D721Med (cell line): ENCODE results near the gene SGCD.
"Not testable (repeated sequence)": the region's sequence is repeated elsewhere in the genome, so short reads cannot be mapped to it uniquely, and the experiment has no call there.

Experiments used
- DNase-seq: peaks from one replicate; pipeline ENCODE4 v3.0.0; 2011; ENCODE audit warnings: low spot score; ENCODE audit not compliant: insufficient read length
- FAIRE-seq: peaks from 2 replicates; lab custom pipeline; 2011; peaks lifted over from hg19 to GRCh38; lab: Jason Lieb, UNC
- CTCF ChIP-seq: IDR thresholded peaks from 2 replicates; pipeline ENCODE4 v1.5.1; 2012; ENCODE audit warnings: mild to moderate bottlenecking, control low read depth; ENCODE audit not compliant: insufficient read depth; ENCODE audit errors: missing control alignments

SGCD gene

GRCh38 chr5:156598964-156599363 is 272.0 kb downstream of the SGCD start:
- TF ChIP-seq CTCF, result no peak
- no peak for FAIRE-seq
- DNase-seq, result no peak

DNA sequence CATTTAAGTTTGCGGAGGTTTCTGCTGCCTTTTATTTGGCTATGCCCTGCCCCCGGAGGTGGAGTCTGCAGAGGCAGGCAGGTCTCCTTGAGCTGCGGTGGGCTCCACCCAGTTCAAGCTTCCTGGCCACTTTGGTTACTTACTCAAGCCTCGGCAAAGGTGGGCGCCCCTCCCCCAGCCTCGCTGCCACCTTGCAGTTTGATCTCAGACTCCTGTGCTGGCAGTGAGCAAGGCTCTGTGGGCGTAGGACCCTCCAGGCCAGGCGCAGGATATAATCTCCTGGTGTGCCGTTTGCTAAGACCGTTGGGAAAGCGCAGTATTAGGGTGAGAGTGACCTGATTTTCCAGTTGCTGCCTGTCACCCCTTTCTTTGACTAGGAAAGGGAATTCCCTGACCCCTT is 283.6 kb downstream of the SGCD start:
- not testable (repeated sequence) for DNase-seq, FAIRE-seq

DNA sequence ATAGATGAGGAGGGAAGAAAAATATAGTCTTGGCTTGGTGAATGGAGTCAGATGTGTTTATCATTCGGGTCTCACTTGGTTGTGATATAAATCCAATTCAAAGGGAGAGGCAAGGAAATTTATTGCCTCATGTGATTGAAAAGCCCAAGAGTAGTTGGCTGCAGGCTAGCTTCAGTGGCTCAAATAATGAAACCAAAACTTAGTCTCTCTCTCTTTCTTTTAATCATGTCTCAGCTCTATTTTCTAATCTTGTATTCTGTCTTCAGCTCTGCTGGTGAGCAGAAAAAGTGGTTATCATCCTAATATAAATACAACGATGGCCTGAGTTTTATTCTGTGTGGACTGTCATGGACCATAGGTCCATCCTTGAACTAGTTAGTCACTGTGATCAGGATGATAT is 288.9 kb downstream of the SGCD start:
- DNase-seq (no peak), FAIRE-seq (no peak)
- TF ChIP-seq CTCF, result no peak

GRCh38 chr5:156617426-156617825 is 290.5 kb downstream of the SGCD start:
- FAIRE-seq, result no peak
- DNase-seq, result no peak
- no peak for TF ChIP-seq CTCF

GRCh38 chr5:156618601-156619000 is 291.6 kb downstream of the SGCD start:
- FAIRE-seq, result no peak
- DNase-seq, result no peak
- no peak for TF ChIP-seq CTCF

- no peak for TF ChIP-seq CTCF
- no peak for DNase-seq
- FAIRE-seq, result no peak
Measured at GRCh38 chr5:156621719-156622118, 294.8 kb downstream of the SGCD start.

GRCh38 chr5:156623381-156624040 is 296.5 kb downstream of the SGCD start:
- no peak for DNase-seq
- no peak for TF ChIP-seq CTCF
- FAIRE-seq, result no peak
